ENCODE measurements around the gene SYT9. TPM values are rescaled to one million over a fixed set of nuclear protein-coding genes. Genes with fewer than 3 reads are reported as not detected.

SYT9 gene
- total and polyA plus RNA-seq, 2 of the 8 experiments (the other 6 are each of a cell fraction or from before 2014, with no cell fraction given) = 1.5 to 2.9 TPM

DNA sequence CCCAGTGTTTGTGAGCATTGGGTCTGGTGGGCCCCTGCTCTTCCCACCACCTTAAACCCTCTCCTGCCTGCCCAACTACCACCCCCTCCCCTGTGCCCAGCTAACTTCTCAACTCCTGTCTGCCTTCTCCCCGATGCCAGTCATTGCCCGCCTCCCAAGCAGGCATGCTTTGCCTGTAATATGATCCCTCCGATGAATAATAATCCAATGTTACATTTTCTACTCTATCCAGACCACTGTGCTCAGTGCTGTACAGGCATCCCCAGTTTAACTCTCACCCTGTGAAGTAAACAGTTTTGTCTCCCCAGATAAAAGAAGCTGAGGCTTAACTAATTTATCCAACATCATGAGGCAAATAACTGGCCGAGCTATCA, 198.1 kb downstream of the SYT9 start:
- Histone ChIP-seq H3K9me3 (ENCODE audit: insufficient read depth in 2 of 2, low read depth in 1 of 2, low read length in 1 of 2) (no peaks in the 10 kb centered on the region), H2AFZ (ENCODE audit: low read length) (no peak overlapping the region), H4K8ac (ENCODE audit: extremely low read depth, insufficient read depth, low read length) (no peak overlapping the region), H3K56ac (replicated peaks; ENCODE audit: insufficient read length, low read depth, low read length) (no peak overlapping the region), H3K4me2 (ENCODE audit: insufficient read depth in 1 of 2, low read depth in 2 of 2, low read length in 2 of 2) (no peak overlapping the region), H3K4me1 (replicated peaks in 1 of 4; ENCODE audit: control insufficient read depth in 3 of 4, insufficient read depth in 4 of 4, low read length in 3 of 4) (no peaks in the 10 kb centered on the region; a peak in 1 of 7 replicates), H3K27me3 (replicated peaks in 1 of 4; ENCODE audit: control insufficient read depth in 3 of 4, extremely low read depth in 1 of 4, insufficient read depth in 3 of 4, low read length in 3 of 4) (no peaks in the 10 kb centered on the region), H2BK120ac (replicated peaks; ENCODE audit: low read depth, low read length) (no peak overlapping the region), H2BK5ac (ENCODE audit: low read depth, low read length) (no peak overlapping the region), H3K23me2 (ENCODE audit: low read depth, low read length) (no peaks in the 10 kb centered on the region; the same call in 1 of the 2 replicates), H3K23ac (ENCODE audit: insufficient read length) (no peak overlapping the region), H2BK20ac (ENCODE audit: low read length) (no peak overlapping the region), H3K79me2 (ENCODE audit: control insufficient read depth in 1 of 2, insufficient read depth in 2 of 2, low read length in 2 of 2) (no peaks in the 10 kb centered on the region), H3K27ac (ENCODE audit: low read depth, low read length) (no peak overlapping the region), H2BK12ac (ENCODE audit: low read depth, low read length) (no peak overlapping the region), H4K5ac (ENCODE audit: insufficient read length, low read depth, low read length) (no peak overlapping the region), H3K18ac (ENCODE audit: extremely low read depth, low read length) (no peak overlapping the region), H3K14ac (ENCODE audit: insufficient read length) (no peak overlapping the region), H3K9ac (replicated peaks in 1 of 4; ENCODE audit: extremely low read depth in 1 of 4, low read depth in 3 of 4, low read length in 3 of 4) (no peak overlapping the region), H3K36me3 (ENCODE audit: control insufficient read depth in 2 of 4, insufficient read depth in 4 of 4, low read length in 3 of 4) (no peaks in the 10 kb centered on the region), H2AK5ac (ENCODE audit: low read depth, low read length) (no peak overlapping the region), H2BK15ac (ENCODE audit: low read length) (no peak overlapping the region), H3K4ac (replicated peaks; ENCODE audit: insufficient read length, low read depth, low read length) (no peak overlapping the region), H3K4me3 (ENCODE audit: extremely low read depth in 1 of 4, insufficient read depth in 2 of 4, low read depth in 3 of 4, low read length in 4 of 4) (no peak overlapping the region), H4K91ac (replicated peaks; ENCODE audit: insufficient read length, low read length) (no peak overlapping the region), H4K20me1 (replicated peaks in 1 of 2; ENCODE audit: control insufficient read depth in 1 of 2, insufficient read depth in 2 of 2, low read length in 2 of 2) (no peaks in the 10 kb centered on the region), H3K79me1 (ENCODE audit: low read depth, low read length) (no peaks in the 10 kb centered on the region)
- CTCF ChIA-PET (ENCODE audit: partially characterized antibody) = interaction anchor here (1.3 to 3.5 kb wide), 9 partner anchors 8 to 352 kb away, joined by 3 to 32 read pairs (median 7); no protein-coding TSS in a partner anchor
- no peak for FAIRE-seq
- DNase-seq (ENCODE audit: low read depth in 1 of 2, low spot score in 2 of 2) = no peak
- WGBS, 2 experiments (ENCODE audit: extremely low coverage in 1 of 2, insufficient coverage in 1 of 2, insufficient read length in 1 of 2, insufficient replicate concordance in 2 of 2, low coverage in 1 of 2, low lambda C conversion rate in 2 of 2, missing lambda C conversion rate in 1 of 2) = 88% methylated on average over 4 of the region's 4 CpGs; no CpG with 5 or more reads in 1 of the 2 experiments
- POLR2A ChIA-PET (ENCODE audit: partially characterized antibody) = no interaction called here
- TF ChIP-seq RXRA (IDR thresholded peaks at IDR 0.05; ENCODE audit: insufficient read depth, low read depth, low read length) (no peak), ASH2L (IDR thresholded peaks at IDR 0.05; ENCODE audit: low read length) (no peak), KDM5A (IDR thresholded peaks at IDR 0.05; ENCODE audit: low read length) (no peak), BACH1 (IDR thresholded peaks at IDR 0.05; ENCODE audit: low read length) (no peak)

Measured in H1 (cell line).